ENCODE results near the gene AMIGO3. TPM values are rescaled to one million over a fixed set of nuclear protein-coding genes. Genes with fewer than 3 reads are reported as not detected.

AMIGO3 gene
- total and polyA plus RNA-seq, 2 of the 8 experiments (the other 6 are each of a cell fraction or from before 2014, with no cell fraction given): 1.6 to 8.8 TPM

DNA sequence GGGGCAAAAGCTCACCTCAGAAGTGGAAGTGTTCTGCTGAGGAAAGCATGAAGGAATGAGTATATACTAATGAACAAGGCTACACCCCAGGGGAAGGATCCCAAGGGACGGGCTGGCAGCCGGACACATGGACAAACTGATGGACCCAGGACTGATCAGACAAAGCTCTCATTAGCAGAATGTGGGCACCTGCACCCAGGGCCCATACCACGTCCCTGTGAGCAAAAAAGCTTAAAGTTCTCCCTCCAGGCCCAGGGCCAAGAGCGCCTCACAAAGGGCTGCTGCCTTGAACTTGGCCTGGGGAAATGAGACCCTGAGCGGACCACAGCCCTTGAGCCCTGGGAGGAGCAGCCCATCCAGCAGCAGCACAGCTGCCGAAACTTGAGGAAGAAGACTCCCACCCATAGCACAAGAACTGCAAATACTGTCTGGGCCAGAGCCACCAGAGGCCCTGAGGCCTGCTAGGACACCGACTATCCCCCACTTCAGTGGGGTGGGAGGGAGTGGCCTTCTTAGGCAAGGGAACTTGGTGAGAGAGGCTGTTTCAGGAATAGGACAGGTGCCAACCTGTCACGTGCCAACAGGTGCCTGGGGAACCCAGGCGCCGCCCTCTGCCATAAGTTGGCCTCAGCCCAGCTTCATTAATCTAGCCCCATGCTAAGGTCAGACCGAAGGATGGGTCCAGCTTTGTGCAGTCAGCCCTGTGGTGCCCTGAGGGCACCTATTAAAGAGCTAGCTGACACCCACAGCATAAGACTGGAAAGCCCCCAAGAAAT is 6.6 kb upstream of the AMIGO3 start:
- H2BK5ac ChIP-seq (ENCODE audit: low read depth, low read length): no peak overlapping the region
- H3K56ac ChIP-seq (replicated peaks; ENCODE audit: insufficient read length, low read depth, low read length): no peak overlapping the region
- H3K27me3 ChIP-seq (replicated peaks in 1 of 4; ENCODE audit: control insufficient read depth in 3 of 4, extremely low read depth in 1 of 4, insufficient read depth in 3 of 4, low read length in 3 of 4): no peaks in the 10 kb centered on the region
- peaks cover 0 to 15% (median 8%) of the 10 kb centered on the region in 4 experiments; a peak in 6 of 7 replicates for H3K4me1 ChIP-seq (replicated peaks in 1 of 4; ENCODE audit: control insufficient read depth in 3 of 4, insufficient read depth in 4 of 4, low read length in 3 of 4)
- no peak overlapping the region for H3K27ac ChIP-seq (ENCODE audit: low read depth, low read length)
- H3K79me1 ChIP-seq (ENCODE audit: low read depth, low read length): peaks cover 5% of the 10 kb centered on the region; the same call in 1 of the 2 replicates
- DNase-seq (ENCODE audit: low read depth in 1 of 2, low spot score in 2 of 2) (no peak), FAIRE-seq (no peak)
- H2BK15ac ChIP-seq (ENCODE audit: low read length): no peak overlapping the region
- H3K18ac ChIP-seq (ENCODE audit: extremely low read depth, low read length): no peak overlapping the region
- no peak overlapping the region for H2AK5ac ChIP-seq (ENCODE audit: low read depth, low read length)
- no peak overlapping the region for H2BK12ac ChIP-seq (ENCODE audit: low read depth, low read length)
- H3K4me3 ChIP-seq (ENCODE audit: extremely low read depth in 1 of 4, insufficient read depth in 2 of 4, low read depth in 3 of 4, low read length in 4 of 4): no peak overlapping the region
- H4K91ac ChIP-seq (replicated peaks; ENCODE audit: insufficient read length, low read length): no peak overlapping the region
- POLR2A ChIA-PET (ENCODE audit: partially characterized antibody): interaction anchor here (1.2 to 4.8 kb wide), 3 partner anchors 8 to 61 kb away, joined by 6 to 18 read pairs (median 6); partner anchors contain the start of gene IP6K1
- H3K4me2 ChIP-seq (ENCODE audit: insufficient read depth in 1 of 2, low read depth in 2 of 2, low read length in 2 of 2): no peak overlapping the region
- no peak overlapping the region for H2BK120ac ChIP-seq (replicated peaks; ENCODE audit: low read depth, low read length)
- no peak overlapping the region for H4K8ac ChIP-seq (ENCODE audit: extremely low read depth, insufficient read depth, low read length)
- WGBS, 2 experiments (ENCODE audit: extremely low coverage in 1 of 2, insufficient coverage in 1 of 2, insufficient read length in 1 of 2, insufficient replicate concordance in 2 of 2, low coverage in 1 of 2, low lambda C conversion rate in 2 of 2, missing lambda C conversion rate in 1 of 2): 94% methylated on average over 8 of the region's 11 CpGs; no CpG with 5 or more reads in 1 of the 2 experiments
- H4K20me1 ChIP-seq (replicated peaks in 1 of 2; ENCODE audit: control insufficient read depth in 1 of 2, insufficient read depth in 2 of 2, low read length in 2 of 2): peaks cover 5 to 13% of the 10 kb centered on the region in 2 experiments
- H3K9me3 ChIP-seq (ENCODE audit: insufficient read depth in 2 of 2, low read depth in 1 of 2, low read length in 1 of 2): no peaks in the 10 kb centered on the region
- no peak overlapping the region for H3K9ac ChIP-seq (replicated peaks in 1 of 4; ENCODE audit: extremely low read depth in 1 of 4, low read depth in 3 of 4, low read length in 3 of 4)
- H4K5ac ChIP-seq (ENCODE audit: insufficient read length, low read depth, low read length): no peak overlapping the region
- H3K79me2 ChIP-seq (ENCODE audit: control insufficient read depth in 1 of 2, insufficient read depth in 2 of 2, low read length in 2 of 2): peaks cover 0 to 8% of the 10 kb centered on the region in 2 experiments; a peak in 1 of 4 replicates
- TF ChIP-seq HDAC2 (IDR thresholded peaks at IDR 0.05; ENCODE audit: borderline replicate concordance in 1 of 2, low read depth in 2 of 2, low read length in 2 of 2): no peak
- TF ChIP-seq POLR2AphosphoS5 (IDR thresholded peaks at IDR 0.05; ENCODE audit: low read depth, low read length): no peak; the same call in 1 of the 2 replicates
- no peak for TF ChIP-seq SRF (IDR thresholded peaks at IDR 0.05; ENCODE audit: low read depth, low read length)
- no peak for TF ChIP-seq KDM1A (IDR thresholded peaks at IDR 0.05; ENCODE audit: borderline replicate concordance, low read length)
- no peak for TF ChIP-seq SP2 (IDR thresholded peaks at IDR 0.05; ENCODE audit: low read length)
- TF ChIP-seq EZH2 (IDR thresholded peaks at IDR 0.05; ENCODE audit: low read depth, low read length, severe bottlenecking): no peak
- peaks cover 10 to 25% (median 21%) of the 10 kb centered on the region in 4 experiments for H3K36me3 ChIP-seq (ENCODE audit: control insufficient read depth in 2 of 4, insufficient read depth in 4 of 4, low read length in 3 of 4)
- H2AFZ ChIP-seq (ENCODE audit: low read length): no peak overlapping the region
- peaks cover 6% of the 10 kb centered on the region; the same call in 1 of the 2 replicates for H3K23me2 ChIP-seq (ENCODE audit: low read depth, low read length)
- no peak overlapping the region for H3K4ac ChIP-seq (replicated peaks; ENCODE audit: insufficient read length, low read depth, low read length)
- no peak overlapping the region for H3K23ac ChIP-seq (ENCODE audit: insufficient read length)
- H3K14ac ChIP-seq (ENCODE audit: insufficient read length): no peak overlapping the region
- H2BK20ac ChIP-seq (ENCODE audit: low read length): no peak overlapping the region
- CTCF ChIA-PET (ENCODE audit: partially characterized antibody): interaction anchor here (0.8 to 1.5 kb wide), 4 partner anchors 22 to 179 kb away, joined by 3 read pairs; no protein-coding TSS in a partner anchor
